CD4-positive, alpha-beta T cell treated with Interleukin-15 for 4 hours (primary cell): Measurements from ENCODE around the gene ABCA2.

ENCODE experiments used
- DNase-seq: peaks from one replicate; pipeline ENCODE4 v3.0.0-alpha.2; 2020; ENCODE audit warnings: low spot score

Gene ABCA2

GRCh38 chr9:136964171-136964689, 63.8 kb downstream of the ABCA2 start:
- DNase-seq: no peak

- no peak for DNase-seq
These were observed 64.3 kb downstream of the ABCA2 start for GRCh38 chr9:136963751-136964150.

GRCh38 chr9:136963341-136963740, 64.7 kb downstream of the ABCA2 start:
- no peak for DNase-seq

GRCh38 chr9:136962701-136963248, 65.3 kb downstream of the ABCA2 start:
- DNase-seq: no peak

GRCh38 chr9:136962163-136962562, 65.9 kb downstream of the ABCA2 start:
- no peak for DNase-seq

- no peak for DNase-seq
These were observed 66.6 kb downstream of the ABCA2 start for GRCh38 chr9:136961279-136962065.

- no peak for DNase-seq
These were observed 67.1 kb downstream of the ABCA2 start for GRCh38 chr9:136960938-136961275.

- peak; percentile 37 for DNase-seq
These were observed 67.7 kb downstream of the ABCA2 start for GRCh38 chr9:136960212-136960937.

GRCh38 chr9:136958898-136959850, 68.9 kb downstream of the ABCA2 start:
- DNase-seq: no peak

GRCh38 chr9:136958473-136958872, 69.6 kb downstream of the ABCA2 start:
- DNase-seq: no peak

GRCh38 chr9:136957901-136958300, 70.1 kb downstream of the ABCA2 start:
- DNase-seq: no peak

- no peak for DNase-seq
These were observed 70.6 kb downstream of the ABCA2 start for GRCh38 chr9:136957461-136957860.
